Measurements from ENCODE around the gene DNTT. TPM values are rescaled to one million over a fixed set of nuclear protein-coding genes. Genes with fewer than 3 reads are reported as not detected.

Gene DNTT
- total and polyA plus RNA-seq, 2 experiments from 2014 or later = not detected

DNA sequence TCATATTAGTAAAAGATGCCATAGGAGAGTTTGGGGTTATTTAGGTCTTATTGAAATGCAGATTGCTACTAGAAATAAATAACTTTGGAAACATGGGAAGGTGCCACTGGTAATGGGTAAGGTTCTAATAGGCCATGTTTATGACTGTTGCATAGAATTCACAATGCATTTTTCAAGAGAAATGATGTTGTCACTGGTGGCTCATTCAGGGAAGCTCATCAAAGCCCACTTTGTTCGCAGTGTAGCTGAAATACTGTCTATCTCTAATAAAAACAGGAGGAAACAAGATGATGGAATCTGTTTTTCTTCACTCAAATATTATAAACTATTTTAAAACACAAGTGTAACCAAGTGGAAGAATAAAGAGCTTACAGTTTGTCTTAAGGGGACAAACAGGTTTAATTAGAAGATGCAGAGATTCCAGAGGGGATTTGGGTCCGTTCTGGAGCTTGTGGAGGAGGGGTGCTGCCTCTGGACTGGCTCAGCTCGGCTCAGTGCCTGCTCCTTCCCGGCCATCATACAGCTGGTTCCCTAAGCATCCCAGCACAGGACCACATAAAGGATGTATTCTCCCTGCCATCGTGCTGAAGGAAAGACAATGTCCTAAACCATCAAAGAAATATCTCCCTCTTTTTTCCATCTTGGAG is 34.2 kb downstream of the DNTT start:
- H3F3A ChIP-seq (ENCODE audit: insufficient read depth) = no peaks in the 10 kb centered on the region
- TF ChIP-seq EZH2phosphoT487 (IDR thresholded peaks at IDR 0.05; ENCODE audit: insufficient read depth, low read depth) (no peak), EZH2 (IDR thresholded peaks at IDR 0.05; ENCODE audit: insufficient read depth, poor library complexity, severe bottlenecking) (no peak)
- no peaks in the 10 kb centered on the region for H3K9me3 ChIP-seq (ENCODE audit: low read depth)
- H2AFZ ChIP-seq = no peak overlapping the region
- H3K36me3 ChIP-seq (ENCODE audit: low read depth) = no peaks in the 10 kb centered on the region
- H3K9me2 ChIP-seq (ENCODE audit: insufficient read depth) = no peaks in the 10 kb centered on the region
- 16 to 18% methylated on average over 5 of the region's 5 CpGs for WGBS, 2 experiments (ENCODE audit: low coverage in 1 of 2, low lambda C conversion rate in 2 of 2, missing lambda C conversion rate in 2 of 2)
- H3K9ac ChIP-seq = no peak overlapping the region
- 0 out of 2 replicates have a peak, but pooled peaks cover 14% of the 10 kb centered on the region for H3K27me3 ChIP-seq (replicated peaks; ENCODE audit: insufficient read depth)
- in situ Hi-C loops (cut with MboI) = no loop called here
- H3K79me2 ChIP-seq (ENCODE audit: insufficient read depth) = no peaks in the 10 kb centered on the region
- H3K4me1 ChIP-seq (ENCODE audit: insufficient read depth) = no peaks in the 10 kb centered on the region
- no peaks in the 10 kb centered on the region for H4K20me1 ChIP-seq (ENCODE audit: insufficient read depth)
- DNase-seq = no peak
- no peak overlapping the region for H3K4me2 ChIP-seq (ENCODE audit: unreplicated experiment)
- no peak overlapping the region for H3K27ac ChIP-seq
- H3K4me3 ChIP-seq = no peak overlapping the region

DNA sequence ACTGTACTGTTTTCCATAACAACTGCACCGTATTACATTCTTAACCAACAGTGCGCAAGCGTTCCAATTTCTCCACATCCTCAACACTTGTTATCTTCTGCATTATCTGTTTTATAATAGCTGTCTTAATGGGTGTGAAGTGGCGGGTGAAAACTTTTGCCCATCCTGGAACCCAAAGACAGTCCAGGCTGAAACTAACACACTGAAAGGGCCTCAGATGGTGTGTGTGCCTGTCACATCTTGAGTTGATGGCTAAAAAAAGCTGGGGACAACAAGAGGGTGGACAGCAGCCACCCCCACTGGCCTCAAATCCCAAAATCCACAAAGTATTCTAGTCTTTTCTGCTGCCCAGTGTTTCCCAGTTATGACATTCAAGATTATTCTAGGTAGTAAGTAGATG is 35.1 kb downstream of the DNTT start:
- no peaks in the 10 kb centered on the region for H3K4me1 ChIP-seq (ENCODE audit: insufficient read depth)
- no peak overlapping the region for H3K9ac ChIP-seq
- no peaks in the 10 kb centered on the region for H3K9me2 ChIP-seq (ENCODE audit: insufficient read depth)
- H3K27ac ChIP-seq = no peak overlapping the region
- no peak overlapping the region for H3K4me3 ChIP-seq
- H3K4me2 ChIP-seq (ENCODE audit: unreplicated experiment) = no peak overlapping the region
- no peaks in the 10 kb centered on the region for H3F3A ChIP-seq (ENCODE audit: insufficient read depth)
- no peaks in the 10 kb centered on the region for H3K79me2 ChIP-seq (ENCODE audit: insufficient read depth)
- no peak overlapping the region for H2AFZ ChIP-seq
- H3K27me3 ChIP-seq (replicated peaks; ENCODE audit: insufficient read depth) = 0 out of 2 replicates have a peak, but pooled peaks cover 14% of the 10 kb centered on the region
- no peaks in the 10 kb centered on the region for H3K9me3 ChIP-seq (ENCODE audit: low read depth)
- no peak for TF ChIP-seq EZH2 (IDR thresholded peaks at IDR 0.05; ENCODE audit: insufficient read depth, poor library complexity, severe bottlenecking)
- TF ChIP-seq EZH2phosphoT487 (IDR thresholded peaks at IDR 0.05; ENCODE audit: insufficient read depth, low read depth) = no peak
- H4K20me1 ChIP-seq (ENCODE audit: insufficient read depth) = no peaks in the 10 kb centered on the region
- in situ Hi-C loops (cut with MboI) = no loop called here
- H3K36me3 ChIP-seq (ENCODE audit: low read depth) = no peaks in the 10 kb centered on the region
- no peak for DNase-seq
- WGBS, 2 experiments (ENCODE audit: low coverage in 1 of 2, low lambda C conversion rate in 2 of 2, missing lambda C conversion rate in 2 of 2) = 75 to 81% methylated on average over 4 of the region's 4 CpGs

DNA sequence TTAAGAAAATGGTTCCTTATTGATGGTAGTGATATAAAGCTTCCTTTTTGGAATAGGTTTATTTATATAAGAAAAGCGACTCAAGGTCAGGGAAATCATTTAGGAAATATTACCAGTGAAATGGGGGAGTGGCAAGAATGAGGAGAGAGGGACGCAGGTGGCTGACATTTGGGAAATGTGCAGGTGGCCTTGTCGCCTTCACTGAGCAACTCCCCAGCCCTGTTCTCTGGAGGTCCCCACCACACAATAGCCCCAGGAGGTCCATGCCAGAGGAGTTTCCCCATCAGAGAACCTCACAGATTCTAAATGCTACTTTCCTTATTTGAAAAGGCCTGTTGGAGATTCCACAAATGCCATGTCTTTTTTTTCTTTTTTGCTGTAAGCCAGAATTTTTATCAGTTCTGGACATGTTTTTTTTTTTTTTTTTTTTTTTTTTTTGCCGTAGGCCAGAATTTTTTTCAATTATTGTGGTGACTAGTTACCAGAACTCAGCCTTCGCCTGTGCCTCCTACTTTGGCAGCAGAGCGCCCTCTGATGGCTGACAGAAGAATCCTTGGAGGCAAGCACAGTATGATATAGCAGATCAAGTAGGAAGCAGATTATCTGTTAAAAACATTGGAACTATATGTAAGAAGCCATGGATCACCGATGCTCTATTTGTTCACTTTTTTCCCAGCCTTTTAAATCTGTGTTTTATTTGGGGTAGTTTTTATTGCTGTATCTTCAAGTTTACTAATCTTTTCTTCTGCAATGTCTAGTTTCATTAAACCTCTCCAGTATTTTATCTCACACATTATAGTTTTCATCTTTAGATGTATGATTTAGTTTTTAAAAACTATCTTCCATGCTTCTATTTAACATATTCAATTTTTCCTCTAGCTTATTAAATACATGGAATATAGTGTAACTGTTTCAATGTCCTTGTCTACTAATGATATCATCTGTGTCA is 36.0 kb downstream of the DNTT start:
- Histone ChIP-seq H3F3A (ENCODE audit: insufficient read depth) (no peaks in the 10 kb centered on the region), H3K4me3 (no peak overlapping the region)
- no peak for TF ChIP-seq EZH2 (IDR thresholded peaks at IDR 0.05; ENCODE audit: insufficient read depth, poor library complexity, severe bottlenecking)
- TF ChIP-seq EZH2phosphoT487 (IDR thresholded peaks at IDR 0.05; ENCODE audit: insufficient read depth, low read depth) = no peak

DNA sequence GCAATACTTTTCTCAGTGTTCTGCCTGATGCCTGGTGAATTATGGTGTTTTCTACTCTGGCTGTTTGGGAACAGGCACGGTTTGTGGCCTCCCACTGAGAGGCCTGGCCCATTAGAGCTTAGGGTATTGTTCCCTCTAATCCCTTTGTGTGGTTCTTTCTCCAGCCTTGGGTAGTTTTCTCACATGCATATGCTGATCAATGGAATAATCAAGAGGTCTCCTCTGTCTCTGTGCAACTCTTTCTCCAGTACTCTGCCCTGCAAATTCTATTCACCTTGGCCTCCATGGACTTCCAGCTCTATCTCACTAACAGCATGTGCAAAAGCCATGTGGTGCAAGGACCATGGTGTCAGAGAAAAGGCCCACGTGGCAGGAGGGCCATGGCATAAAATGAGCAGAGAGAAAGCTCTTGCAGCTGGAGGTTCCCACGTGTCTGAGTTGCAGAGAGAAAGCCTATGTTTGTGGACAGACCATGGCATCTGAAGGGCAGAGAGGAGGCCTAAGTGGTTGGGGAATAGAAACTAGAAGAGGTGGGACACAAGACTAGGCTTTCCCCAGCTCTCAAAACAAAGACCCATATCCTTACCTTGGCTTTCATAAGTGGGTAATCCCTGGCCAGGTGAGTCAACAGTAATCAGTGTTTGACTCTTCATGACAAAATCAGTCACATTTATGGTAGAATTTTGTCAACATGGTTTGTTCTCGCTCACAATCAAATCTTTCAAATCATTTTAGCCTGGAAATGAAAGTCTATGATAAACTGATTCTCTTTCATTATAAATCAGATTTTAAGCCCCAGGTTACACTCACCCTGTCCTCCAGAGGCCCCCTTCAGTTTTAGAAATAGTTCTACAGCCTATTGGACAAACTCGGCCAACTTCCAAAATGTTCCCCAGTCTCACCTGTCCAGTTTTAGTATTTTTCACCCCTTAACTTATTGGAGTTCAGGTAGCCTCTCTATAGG is 37.3 kb downstream of the DNTT start:
- Histone ChIP-seq H3K27ac (no peak overlapping the region), H3K9ac (no peak overlapping the region), H3K4me1 (ENCODE audit: insufficient read depth) (no peaks in the 10 kb centered on the region), H3K4me2 (ENCODE audit: unreplicated experiment) (no peak overlapping the region), H3K4me3 (no peak overlapping the region), H2AFZ (no peak overlapping the region), H3K27me3 (replicated peaks; ENCODE audit: insufficient read depth) (0 out of 2 replicates have a peak, but pooled peaks cover 14% of the 10 kb centered on the region), H3F3A (ENCODE audit: insufficient read depth) (no peaks in the 10 kb centered on the region), H4K20me1 (ENCODE audit: insufficient read depth) (no peaks in the 10 kb centered on the region), H3K9me3 (ENCODE audit: low read depth) (no peaks in the 10 kb centered on the region), H3K79me2 (ENCODE audit: insufficient read depth) (no peaks in the 10 kb centered on the region), H3K9me2 (ENCODE audit: insufficient read depth) (no peaks in the 10 kb centered on the region), H3K36me3 (ENCODE audit: low read depth) (no peaks in the 10 kb centered on the region)
- in situ Hi-C loops (cut with MboI) = no loop called here
- TF ChIP-seq EZH2phosphoT487 (IDR thresholded peaks at IDR 0.05; ENCODE audit: insufficient read depth, low read depth) = no peak
- TF ChIP-seq EZH2 (IDR thresholded peaks at IDR 0.05; ENCODE audit: insufficient read depth, poor library complexity, severe bottlenecking) = no peak
- no peak for DNase-seq
- WGBS, 2 experiments (ENCODE audit: low coverage in 1 of 2, low lambda C conversion rate in 2 of 2, missing lambda C conversion rate in 2 of 2) = 23 to 29% methylated on average over 5 of the region's 5 CpGs

More for the DNA sequence above, 36.0 kb downstream of the DNTT start:
- H3K79me2 ChIP-seq (ENCODE audit: insufficient read depth) = no peaks in the 10 kb centered on the region
- H3K4me1 ChIP-seq (ENCODE audit: insufficient read depth) = no peaks in the 10 kb centered on the region
- no peak overlapping the region for H3K9ac ChIP-seq
- no peaks in the 10 kb centered on the region for H3K9me3 ChIP-seq (ENCODE audit: low read depth)
- no peak overlapping the region for H2AFZ ChIP-seq
- no peaks in the 10 kb centered on the region for H3K36me3 ChIP-seq (ENCODE audit: low read depth)
- DNase-seq = peak; percentile 83
- in situ Hi-C loops (cut with MboI) = no loop called here
- H3K27ac ChIP-seq = no peak overlapping the region
- H3K9me2 ChIP-seq (ENCODE audit: insufficient read depth) = no peaks in the 10 kb centered on the region
- 21 to 28% methylated on average over 7 of the region's 7 CpGs for WGBS, 2 experiments (ENCODE audit: low coverage in 1 of 2, low lambda C conversion rate in 2 of 2, missing lambda C conversion rate in 2 of 2)
- no peak overlapping the region for H3K4me2 ChIP-seq (ENCODE audit: unreplicated experiment)
- H4K20me1 ChIP-seq (ENCODE audit: insufficient read depth) = no peaks in the 10 kb centered on the region
- H3K27me3 ChIP-seq (replicated peaks; ENCODE audit: insufficient read depth) = 0 out of 2 replicates have a peak, but pooled peaks cover 14% of the 10 kb centered on the region

Data from GM23248 (cell line).